ENCODE results near the gene ADGRL3.
"Not testable (repeated sequence)": the region's sequence is repeated elsewhere in the genome, so short reads cannot be mapped to it uniquely, and the experiment has no call there.

The ADGRL3 gene

DNA sequence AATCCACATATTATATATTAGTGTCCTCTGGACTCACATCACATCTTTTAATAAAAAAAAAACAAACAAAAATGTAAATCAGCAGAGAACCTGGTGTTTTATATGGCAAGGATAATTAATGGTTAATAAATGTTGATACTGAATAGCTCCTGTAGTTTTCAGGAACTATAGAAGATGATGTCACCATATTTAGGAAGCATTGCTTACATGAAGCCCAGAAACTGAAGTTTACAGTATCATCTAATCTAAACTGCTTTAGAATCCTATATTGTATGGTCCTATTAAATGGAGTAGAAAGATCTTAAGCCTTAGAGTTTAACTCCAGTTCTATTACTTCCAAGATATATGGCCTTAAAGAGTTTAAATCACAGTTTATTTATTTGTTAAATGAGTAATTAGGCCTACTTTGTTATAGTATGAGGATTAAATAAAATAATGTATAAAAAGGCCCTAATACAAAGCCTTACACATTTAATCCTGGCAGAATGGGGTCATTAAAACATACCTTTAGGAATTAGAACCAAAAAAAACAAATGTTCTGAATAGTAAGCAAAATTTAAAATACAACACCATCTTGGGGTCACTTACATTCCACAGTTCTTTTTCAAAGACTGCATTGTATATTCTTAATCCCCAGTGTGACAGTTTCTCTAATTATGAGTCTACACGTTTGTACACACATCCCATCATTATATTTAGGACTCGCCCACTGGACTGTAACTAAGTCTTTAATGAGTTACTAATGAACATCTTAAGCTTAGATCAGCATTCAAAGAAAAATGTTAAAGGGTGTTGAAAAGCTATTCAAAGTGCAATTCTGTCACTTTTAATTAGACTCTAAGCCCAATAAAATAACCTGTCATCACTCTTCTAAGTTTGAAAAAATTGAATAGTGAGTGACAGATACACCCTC, 305.9 kb downstream of the ADGRL3 start:
- Histone ChIP-seq H3K36me3 (ENCODE audit: control insufficient read depth, insufficient read depth, low read length) (no peaks in the 10 kb centered on the region), H3K27me3 (ENCODE audit: control insufficient read depth, insufficient read depth, low read length, poor library complexity, severe bottlenecking) (no peaks in the 10 kb centered on the region), H3K27ac (ENCODE audit: insufficient read depth, low read depth, low read length, poor library complexity, severe bottlenecking) (no peak overlapping the region), H3K4me3 (ENCODE audit: insufficient read depth, low read depth, low read length) (no peak overlapping the region), H3K4me1 (ENCODE audit: control insufficient read depth, insufficient read depth, low read length) (no peaks in the 10 kb centered on the region), H3K9me3 (ENCODE audit: control insufficient read depth, low read length) (no peaks in the 10 kb centered on the region)
- 50 to 62% methylated on average over 1 to 2 of the region's 2 CpGs for WGBS, 2 experiments

DNA sequence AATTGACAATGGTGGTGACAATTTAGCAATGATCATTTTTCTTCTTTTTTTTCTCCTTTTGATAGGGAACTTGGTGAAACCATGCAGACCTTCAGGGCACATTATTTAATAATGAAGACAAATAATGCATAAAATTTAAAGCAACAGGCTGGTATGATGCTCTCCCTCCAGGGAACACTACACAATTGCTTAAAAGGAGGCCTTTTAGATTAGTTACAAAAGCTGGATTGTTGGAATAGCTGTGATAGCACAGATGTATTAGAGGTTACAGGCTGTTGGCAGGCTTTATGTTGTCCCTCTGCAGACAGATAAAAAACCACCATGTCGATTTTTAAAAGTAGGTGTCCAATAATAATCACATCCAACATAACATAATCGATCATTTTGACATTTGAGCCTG, 307.0 kb downstream of the ADGRL3 start:
- Histone ChIP-seq H3K27ac (ENCODE audit: insufficient read depth, low read depth, low read length, poor library complexity, severe bottlenecking) (no peak overlapping the region), H3K36me3 (ENCODE audit: control insufficient read depth, insufficient read depth, low read length) (no peaks in the 10 kb centered on the region), H3K9me3 (ENCODE audit: control insufficient read depth, low read length) (no peaks in the 10 kb centered on the region), H3K4me3 (ENCODE audit: insufficient read depth, low read depth, low read length) (no peak overlapping the region), H3K27me3 (ENCODE audit: control insufficient read depth, insufficient read depth, low read length, poor library complexity, severe bottlenecking) (no peaks in the 10 kb centered on the region), H3K4me1 (ENCODE audit: control insufficient read depth, insufficient read depth, low read length) (no peaks in the 10 kb centered on the region)
- WGBS, 2 experiments: 88 to 100% methylated on average over 1 to 2 of the region's 2 CpGs

DNA sequence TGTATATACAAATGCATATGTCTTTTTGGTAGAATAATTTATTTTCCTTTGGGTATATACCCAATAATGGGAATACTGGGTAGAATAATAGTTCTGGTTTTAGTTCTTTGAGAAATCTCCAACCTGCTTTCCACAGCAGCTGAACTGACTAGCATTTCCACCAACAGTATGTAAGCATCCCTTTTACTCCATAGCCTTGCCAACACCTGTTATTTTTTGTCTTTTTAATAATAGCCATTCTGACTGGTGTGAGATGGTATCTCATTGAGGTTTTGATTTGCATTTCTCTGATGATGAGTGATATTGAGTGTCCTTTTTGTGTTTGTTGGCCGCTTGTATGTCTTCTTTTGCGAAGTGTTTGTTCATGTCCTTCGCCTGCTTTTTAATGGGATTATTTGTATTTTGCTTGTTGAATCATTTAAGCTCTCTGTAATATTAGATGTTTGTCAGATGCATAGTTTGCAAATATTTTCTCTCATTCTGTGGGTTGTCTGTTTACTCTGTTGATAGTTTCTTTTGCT, 309.7 kb downstream of the ADGRL3 start:
- H3K9me3 ChIP-seq (ENCODE audit: control insufficient read depth, low read length); H3K27me3 ChIP-seq (ENCODE audit: control insufficient read depth, insufficient read depth, low read length, poor library complexity, severe bottlenecking); H3K27ac ChIP-seq (ENCODE audit: insufficient read depth, low read depth, low read length, poor library complexity, severe bottlenecking); H3K4me3 ChIP-seq (ENCODE audit: insufficient read depth, low read depth, low read length); H3K36me3 ChIP-seq (ENCODE audit: control insufficient read depth, insufficient read depth, low read length); H3K4me1 ChIP-seq (ENCODE audit: control insufficient read depth, insufficient read depth, low read length): not testable (repeated sequence)
- WGBS, 2 experiments: 92 to 94% methylated on average over 3 of the region's 3 CpGs

DNA sequence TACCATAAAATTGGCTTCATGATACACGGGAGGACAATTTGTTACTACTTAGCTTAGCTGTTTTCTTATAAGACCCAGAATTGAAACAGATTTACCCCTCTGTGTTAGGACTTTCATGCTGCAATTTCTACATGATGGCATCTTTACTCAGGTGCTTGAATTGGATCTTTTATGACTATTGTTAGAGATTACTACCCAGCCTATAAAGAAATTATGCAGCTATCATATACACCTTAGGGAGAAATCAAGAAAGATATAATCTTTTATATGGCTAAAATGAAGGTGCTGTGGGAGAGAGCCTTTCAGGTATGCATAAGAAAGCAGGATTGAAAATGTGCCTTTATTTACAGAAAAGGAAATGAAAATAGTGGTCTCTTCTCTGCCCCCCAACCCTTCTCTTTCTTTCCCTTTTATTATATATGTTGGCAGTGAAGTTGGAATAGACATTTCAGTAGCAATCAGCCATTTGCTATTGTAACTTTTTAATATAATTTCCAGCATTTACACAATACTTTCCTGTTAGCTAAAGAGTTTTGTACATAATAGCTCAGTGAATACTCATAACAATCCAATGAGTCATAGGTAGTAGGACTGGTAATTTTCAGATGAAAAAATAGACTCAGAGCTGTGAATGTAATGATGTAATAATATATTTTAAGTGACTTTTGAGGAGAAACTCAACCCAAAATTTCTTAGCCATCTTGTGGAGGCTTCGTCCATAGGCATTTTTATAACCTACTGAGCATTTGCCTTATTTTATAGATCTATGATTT, 311.8 kb downstream of the ADGRL3 start:
- Histone ChIP-seq H3K36me3 (ENCODE audit: control insufficient read depth, insufficient read depth, low read length) (no peaks in the 10 kb centered on the region), H3K4me1 (ENCODE audit: control insufficient read depth, insufficient read depth, low read length) (no peaks in the 10 kb centered on the region), H3K4me3 (ENCODE audit: insufficient read depth, low read depth, low read length) (no peak overlapping the region), H3K27me3 (ENCODE audit: control insufficient read depth, insufficient read depth, low read length, poor library complexity, severe bottlenecking) (no peaks in the 10 kb centered on the region), H3K27ac (ENCODE audit: insufficient read depth, low read depth, low read length, poor library complexity, severe bottlenecking) (no peak overlapping the region), H3K9me3 (ENCODE audit: control insufficient read depth, low read length) (no peaks in the 10 kb centered on the region)
- 100% methylated on average over 1 of the region's 2 CpGs for WGBS, 2 experiments

DNA sequence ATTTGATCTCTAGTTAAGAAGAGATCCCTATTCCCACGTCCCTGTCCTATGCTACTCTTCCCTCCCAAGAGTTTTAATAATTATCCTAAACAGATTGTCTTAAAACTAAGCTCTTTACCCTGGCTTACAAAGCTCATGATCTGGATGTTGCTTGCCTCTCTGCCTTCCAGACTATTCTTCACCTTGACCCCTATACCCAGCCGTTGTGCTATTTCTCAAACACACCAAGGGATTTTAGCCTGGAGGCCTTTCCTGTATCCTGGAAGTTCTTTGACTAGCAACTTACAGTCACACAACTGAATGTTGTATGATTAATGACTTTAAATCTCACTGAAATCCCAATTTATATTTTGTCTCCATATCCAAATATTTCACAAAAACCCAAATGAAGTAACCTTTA, 314.9 kb downstream of the ADGRL3 start:
- Histone ChIP-seq H3K27me3 (ENCODE audit: control insufficient read depth, insufficient read depth, low read length, poor library complexity, severe bottlenecking) (no peaks in the 10 kb centered on the region), H3K9me3 (ENCODE audit: control insufficient read depth, low read length) (no peaks in the 10 kb centered on the region), H3K36me3 (ENCODE audit: control insufficient read depth, insufficient read depth, low read length) (no peaks in the 10 kb centered on the region), H3K4me3 (ENCODE audit: insufficient read depth, low read depth, low read length) (no peak overlapping the region), H3K27ac (ENCODE audit: insufficient read depth, low read depth, low read length, poor library complexity, severe bottlenecking) (no peak overlapping the region), H3K4me1 (ENCODE audit: control insufficient read depth, insufficient read depth, low read length) (no peaks in the 10 kb centered on the region)
- 40 to 47% methylated on average over 2 of the region's 2 CpGs for WGBS, 2 experiments

DNA sequence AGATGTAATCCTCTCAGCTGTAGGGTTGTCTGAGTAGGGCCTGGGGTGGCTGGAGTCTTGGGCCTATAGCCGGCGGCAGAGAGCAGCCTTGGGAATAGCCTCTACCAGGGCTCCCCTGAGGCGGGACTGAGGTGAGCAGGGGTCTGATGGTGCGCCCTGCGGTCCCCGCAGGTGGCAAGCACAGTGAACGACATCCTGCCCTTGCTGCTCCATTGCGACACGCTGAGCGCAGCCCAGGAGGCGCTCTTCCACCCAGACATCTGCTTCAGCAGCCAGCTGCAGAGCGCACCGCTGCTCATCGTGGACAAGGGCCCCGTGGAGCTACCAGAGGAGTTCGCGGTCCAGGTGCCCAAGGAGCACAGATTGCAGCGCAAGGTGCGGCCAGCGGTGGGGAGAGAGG, 317.0 kb downstream of the ADGRL3 start:
- Histone ChIP-seq H3K4me3 (ENCODE audit: insufficient read depth, low read depth, low read length) (no peak overlapping the region), H3K36me3 (ENCODE audit: control insufficient read depth, insufficient read depth, low read length) (no peaks in the 10 kb centered on the region), H3K27ac (ENCODE audit: insufficient read depth, low read depth, low read length, poor library complexity, severe bottlenecking) (no peak overlapping the region), H3K27me3 (ENCODE audit: control insufficient read depth, insufficient read depth, low read length, poor library complexity, severe bottlenecking) (no peaks in the 10 kb centered on the region), H3K9me3 (ENCODE audit: control insufficient read depth, low read length) (no peaks in the 10 kb centered on the region), H3K4me1 (ENCODE audit: control insufficient read depth, insufficient read depth, low read length) (no peaks in the 10 kb centered on the region)
- WGBS, 2 experiments: 41 to 44% methylated on average over 20 of the region's 20 CpGs

DNA sequence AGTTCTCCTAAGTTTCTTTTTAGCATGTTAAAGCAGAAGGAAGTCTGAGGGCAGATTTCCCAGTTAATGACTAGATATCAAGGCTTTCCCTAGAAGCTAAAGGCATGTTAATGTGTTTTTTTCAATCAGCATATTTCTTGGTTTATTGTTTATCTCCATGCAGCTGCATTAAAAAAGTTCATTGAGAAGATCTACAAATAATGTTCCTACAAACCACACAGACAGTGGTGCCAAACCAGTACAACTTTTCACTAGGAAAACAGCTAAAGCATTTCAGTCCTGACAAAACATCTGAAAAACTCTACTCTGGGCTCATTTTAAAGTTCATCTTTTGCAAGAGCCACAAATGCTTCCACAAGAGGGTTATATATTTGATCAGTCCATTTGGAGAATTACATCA, 320.0 kb downstream of the ADGRL3 start:
- H3K4me1 ChIP-seq (ENCODE audit: control insufficient read depth, insufficient read depth, low read length): no peaks in the 10 kb centered on the region
- H3K36me3 ChIP-seq (ENCODE audit: control insufficient read depth, insufficient read depth, low read length): no peaks in the 10 kb centered on the region
- H3K27ac ChIP-seq (ENCODE audit: insufficient read depth, low read depth, low read length, poor library complexity, severe bottlenecking): no peak overlapping the region
- no peaks in the 10 kb centered on the region for H3K27me3 ChIP-seq (ENCODE audit: control insufficient read depth, insufficient read depth, low read length, poor library complexity, severe bottlenecking)
- no peaks in the 10 kb centered on the region for H3K9me3 ChIP-seq (ENCODE audit: control insufficient read depth, low read length)
- H3K4me3 ChIP-seq (ENCODE audit: insufficient read depth, low read depth, low read length): no peak overlapping the region

DNA sequence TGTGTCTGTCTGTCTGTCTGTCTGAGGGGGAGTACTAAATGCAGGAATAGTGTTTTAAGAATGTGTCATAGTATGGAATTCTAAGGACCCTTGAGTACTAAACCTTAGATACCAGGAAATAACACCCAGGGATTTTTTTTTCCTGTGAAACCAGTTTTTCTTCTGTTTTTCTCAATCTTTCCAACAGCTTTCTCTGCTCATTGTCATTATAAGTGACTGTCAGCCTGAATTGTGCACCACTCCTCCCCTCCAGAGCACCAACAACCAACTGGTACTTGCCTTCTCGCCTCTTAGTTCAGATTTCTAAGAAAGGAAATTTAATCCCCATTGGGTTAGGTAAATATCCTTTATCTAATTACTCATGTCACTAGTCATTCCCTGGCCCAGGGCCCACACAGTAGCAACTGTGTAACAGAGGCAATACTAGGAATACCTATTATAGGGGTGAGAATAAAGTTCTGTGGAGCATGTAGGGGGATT, 320.6 kb downstream of the ADGRL3 start:
- no peaks in the 10 kb centered on the region for H3K9me3 ChIP-seq (ENCODE audit: control insufficient read depth, low read length)
- WGBS, 2 experiments: 75 to 80% methylated on average over 1 of the region's 1 CpG
- no peaks in the 10 kb centered on the region for H3K36me3 ChIP-seq (ENCODE audit: control insufficient read depth, insufficient read depth, low read length)
- no peak overlapping the region for H3K4me3 ChIP-seq (ENCODE audit: insufficient read depth, low read depth, low read length)
- H3K27ac ChIP-seq (ENCODE audit: insufficient read depth, low read depth, low read length, poor library complexity, severe bottlenecking): no peak overlapping the region
- H3K27me3 ChIP-seq (ENCODE audit: control insufficient read depth, insufficient read depth, low read length, poor library complexity, severe bottlenecking): no peaks in the 10 kb centered on the region
- no peaks in the 10 kb centered on the region for H3K4me1 ChIP-seq (ENCODE audit: control insufficient read depth, insufficient read depth, low read length)

DNA sequence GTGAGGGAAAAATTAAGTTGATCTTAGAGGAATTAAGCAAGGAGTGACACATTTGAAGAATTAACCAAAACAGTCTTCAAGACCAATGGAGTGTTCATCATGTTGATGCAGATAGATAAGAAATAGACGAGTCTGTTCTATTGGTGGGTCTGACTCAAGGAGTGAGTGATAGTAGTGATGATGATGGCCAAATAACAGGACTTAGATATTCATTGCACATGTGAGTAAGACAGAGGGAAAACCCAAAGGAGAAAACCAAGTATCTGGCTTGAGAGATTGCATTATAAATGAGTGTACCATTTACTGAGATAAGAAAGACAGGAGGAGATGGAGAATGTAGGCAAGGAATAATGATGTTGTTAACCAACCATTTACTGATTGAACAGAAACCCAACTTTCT, 321.3 kb downstream of the ADGRL3 start:
- Histone ChIP-seq H3K27me3 (ENCODE audit: control insufficient read depth, insufficient read depth, low read length, poor library complexity, severe bottlenecking) (no peaks in the 10 kb centered on the region), H3K4me1 (ENCODE audit: control insufficient read depth, insufficient read depth, low read length) (no peaks in the 10 kb centered on the region), H3K9me3 (ENCODE audit: control insufficient read depth, low read length) (no peaks in the 10 kb centered on the region), H3K36me3 (ENCODE audit: control insufficient read depth, insufficient read depth, low read length) (no peaks in the 10 kb centered on the region), H3K4me3 (ENCODE audit: insufficient read depth, low read depth, low read length) (no peak overlapping the region), H3K27ac (ENCODE audit: insufficient read depth, low read depth, low read length, poor library complexity, severe bottlenecking) (no peak overlapping the region)
- 93 to 95% methylated on average over 1 of the region's 1 CpG for WGBS, 2 experiments

DNA sequence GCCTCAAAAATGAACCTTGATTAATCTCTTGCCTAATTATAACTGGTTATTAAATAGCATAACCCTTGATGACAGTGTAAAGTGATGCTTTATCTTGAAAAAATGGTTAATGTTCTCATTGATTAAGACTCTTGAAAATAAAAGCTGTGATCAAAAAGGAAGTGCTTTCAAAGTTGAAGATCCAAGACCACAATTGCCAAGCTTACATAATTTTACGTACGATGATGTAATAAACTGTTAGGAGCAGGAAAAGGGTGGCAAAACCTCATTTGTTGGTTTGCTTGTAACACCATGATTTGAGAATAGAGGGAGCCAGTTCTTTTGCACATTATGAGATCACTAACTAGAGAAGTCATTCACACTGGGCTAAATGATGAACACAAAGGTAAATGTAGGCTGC, 322.2 kb downstream of the ADGRL3 start:
- Histone ChIP-seq H3K9me3 (ENCODE audit: control insufficient read depth, low read length) (no peaks in the 10 kb centered on the region), H3K36me3 (ENCODE audit: control insufficient read depth, insufficient read depth, low read length) (no peaks in the 10 kb centered on the region), H3K4me3 (ENCODE audit: insufficient read depth, low read depth, low read length) (no peak overlapping the region), H3K4me1 (ENCODE audit: control insufficient read depth, insufficient read depth, low read length) (no peaks in the 10 kb centered on the region), H3K27ac (ENCODE audit: insufficient read depth, low read depth, low read length, poor library complexity, severe bottlenecking) (no peak overlapping the region), H3K27me3 (ENCODE audit: control insufficient read depth, insufficient read depth, low read length, poor library complexity, severe bottlenecking) (no peaks in the 10 kb centered on the region)
- WGBS, 2 experiments: 94 to 100% methylated on average over 2 of the region's 2 CpGs
